HEK293 (cell line): ENCODE data around the gene SPATA31C1.

Source experiments
- CTCF ChIA-PET: fragments of 350-600 bp; formaldehyde crosslinking; extraction: SDS; loops from one replicate; lab custom pipeline; 2021; ENCODE audit warnings: antibody characterized with exemption; lab: Yijun Ruan, JAX
- POLR2A ChIA-PET: fragments of 300-600 bp; formaldehyde crosslinking; extraction: SDS; loops from one replicate; lab custom pipeline; 2020; ENCODE audit warnings: antibody characterized with exemption, inconsistent platforms; lab: Yijun Ruan, JAX
- H3K27ac ChIP-seq: fragments of 200-500 bp; sonication (Bioruptor generic); 2 replicates; pipeline ENCODE4 v1.5.1; 2014; ENCODE audit warnings: low read depth, low read length, control low read depth, inconsistent platforms; ENCODE audit errors: extremely low read depth
- H3K36me3 ChIP-seq, 2 experiments: fragments of 200-500 bp in 1 of 2; sonication (Bioruptor generic) in 1 of 2; 1 replicate in 1 of 2; 2 replicates in 1 of 2; pipeline ENCODE4 v1.5.1; 2014 to 2017; ENCODE audit warnings: inconsistent platforms in 2 of 2, low read length in 2 of 2; ENCODE audit not compliant: control insufficient read depth in 2 of 2, insufficient read depth in 1 of 2
- H3K4me1 ChIP-seq: fragments of 200-500 bp; sonication (Bioruptor generic); 2 replicates; pipeline ENCODE4 v1.5.1; 2014; ENCODE audit warnings: mild to moderate bottlenecking, low read length, inconsistent platforms; ENCODE audit not compliant: control insufficient read depth, insufficient read depth
- H3K4me3 ChIP-seq: 2 replicates; pipeline ENCODE4 v1.5.1; 2011; ENCODE audit warnings: low read depth, mild to moderate bottlenecking, control low read depth, low read length, moderate library complexity
- H3K9me3 ChIP-seq: fragments of 200-500 bp; sonication (Bioruptor generic); 2 replicates; pipeline ENCODE4 v1.5.1; 2014; ENCODE audit warnings: low read depth, low read length, inconsistent platforms; ENCODE audit not compliant: control insufficient read depth, insufficient read depth
- GLIS1 ChIP-seq: fragments of 450-650 bp; formaldehyde crosslinking; IDR thresholded peaks from 2 replicates; pipeline ENCODE4 v1.5.1; 2016; ENCODE audit warnings: missing biosample characterization, missing genetic modification characterization
- HOXD13 ChIP-seq: sonication (generic); formaldehyde crosslinking; IDR thresholded peaks from 2 replicates; pipeline ENCODE4 v1.8.0; 2022; ENCODE audit warnings: missing genetic modification reagents, borderline replicate concordance
- INSM2 ChIP-seq: fragments of 450-650 bp; formaldehyde crosslinking; IDR thresholded peaks from 2 replicates; pipeline ENCODE4 v1.5.1; 2016; ENCODE audit warnings: missing biosample characterization, missing genetic modification characterization
- KLF10 ChIP-seq: fragments of 450-650 bp; IDR thresholded peaks from 2 replicates; pipeline ENCODE4 v1.5.1; 2018; ENCODE audit warnings: missing biosample characterization, mild to moderate bottlenecking, missing genetic modification characterization
- MEIS1 ChIP-seq: sonication (generic); formaldehyde crosslinking; IDR thresholded peaks from 2 replicates; pipeline ENCODE4 v1.8.1; 2022; ENCODE audit warnings: missing genetic modification reagents, mild to moderate bottlenecking, borderline replicate concordance
- SP2 ChIP-seq: fragments of 450-650 bp; formaldehyde crosslinking; IDR thresholded peaks from 2 replicates; pipeline ENCODE4 v1.5.1; 2016; ENCODE audit warnings: missing biosample characterization, missing genetic modification characterization
- TCF7L2 ChIP-seq: IDR thresholded peaks from 2 replicates; pipeline ENCODE4 v1.6.1; 2011; ENCODE audit warnings: low read depth, mild to moderate bottlenecking, inconsistent platforms, low read length, moderate library complexity, borderline replicate concordance
- ZBTB1 ChIP-seq: fragments of 450-650 bp; formaldehyde crosslinking; IDR thresholded peaks from 2 replicates; pipeline ENCODE4 v1.5.1; 2016; ENCODE audit warnings: missing biosample characterization, missing genetic modification characterization
- ZBTB17 ChIP-seq: fragments of 450-650 bp; formaldehyde crosslinking; IDR thresholded peaks from 2 replicates; pipeline ENCODE4 v1.5.1; 2016; ENCODE audit warnings: missing biosample characterization, missing genetic modification characterization
- ZBTB8A ChIP-seq: fragments of 450-650 bp; formaldehyde crosslinking; IDR thresholded peaks from 2 replicates; pipeline ENCODE4 v1.5.1; 2016; ENCODE audit warnings: missing biosample characterization, missing genetic modification characterization
- ZNF175 ChIP-seq: fragments of 450-650 bp; formaldehyde crosslinking; IDR thresholded peaks from 2 replicates; pipeline ENCODE4 v1.5.1; 2016; ENCODE audit warnings: missing biosample characterization, missing genetic modification characterization
- ZNF221 ChIP-seq: fragments of 450-650 bp; formaldehyde crosslinking; IDR thresholded peaks from 2 replicates; pipeline ENCODE4 v1.5.1; 2017; ENCODE audit warnings: missing biosample characterization, missing genetic modification characterization, borderline replicate concordance
- ZNF24 ChIP-seq: fragments of 450-650 bp; formaldehyde crosslinking; IDR thresholded peaks from 2 replicates; pipeline ENCODE4 v1.5.1; 2016; ENCODE audit warnings: missing biosample characterization, missing genetic modification characterization
- ZNF266 ChIP-seq: fragments of 450-650 bp; formaldehyde crosslinking; IDR thresholded peaks from 2 replicates; pipeline ENCODE4 v1.5.1; 2016; ENCODE audit warnings: missing biosample characterization, missing genetic modification characterization, low read depth
- ZNF302 ChIP-seq: fragments of 450-650 bp; formaldehyde crosslinking; IDR thresholded peaks from 2 replicates; pipeline ENCODE4 v1.5.1; 2016; ENCODE audit warnings: missing biosample characterization, missing genetic modification characterization, low read depth
- ZNF580 ChIP-seq: fragments of 450-650 bp; formaldehyde crosslinking; IDR thresholded peaks from 2 replicates; pipeline ENCODE4 v1.5.1; 2016; ENCODE audit warnings: missing biosample characterization, missing genetic modification characterization
- ZNF747 ChIP-seq: fragments of 450-650 bp; formaldehyde crosslinking; IDR thresholded peaks from 2 replicates; pipeline ENCODE4 v1.5.1; 2016; ENCODE audit warnings: missing biosample characterization, missing genetic modification characterization
- ZNF76 ChIP-seq: fragments of 450-650 bp; formaldehyde crosslinking; IDR thresholded peaks from 2 replicates; pipeline ENCODE4; 2016; ENCODE audit warnings: low read depth, missing biosample characterization, missing genetic modification characterization, borderline replicate concordance
- ZNF830 ChIP-seq: fragments of 450-650 bp; IDR thresholded peaks from 2 replicates; pipeline ENCODE4 v1.5.0; 2018; ENCODE audit warnings: missing biosample characterization, missing genetic modification characterization, low read depth, mild to moderate bottlenecking, moderate library complexity
- TF ChIP-seq, protein P1 (sequence below): IDR thresholded peaks from 2 replicates; pipeline ENCODE4 v1.6.1; 2011; ENCODE audit warnings: mild to moderate bottlenecking, low read depth, low read length, borderline replicate concordance
- TF ChIP-seq, protein P2 (sequence below): fragments of 450-650 bp; formaldehyde crosslinking; IDR thresholded peaks from 2 replicates; pipeline ENCODE4 v1.5.1; 2016; ENCODE audit warnings: missing biosample characterization, missing genetic modification characterization, low read depth

SPATA31C1 gene

GRCh38 chr9:87875060-87875459 is 42.7 kb upstream of the SPATA31C1 start:
- ChIA-PET POLR2A (no interaction called here), CTCF (no interaction called here)
- no peaks in the 10 kb centered on the region for H3K4me1 ChIP-seq
- H3K27ac ChIP-seq: no peak overlapping the region
- no peak overlapping the region for H3K4me3 ChIP-seq
- no peak for TF ChIP-seq ZNF24 (tag by site-specific recombination)
- TF ChIP-seq ZNF302 (tag by site-specific recombination): no peak
- TF ChIP-seq ZNF266 (tag by site-specific recombination): no peak
- no peak for TF ChIP-seq ZNF76 (tag by site-specific recombination)
- no peak for TF ChIP-seq MEIS1 (CRISPR knock-in tag)
- no peak for TF ChIP-seq ZNF747 (tag by site-specific recombination)
- TF ChIP-seq, protein P1, sequence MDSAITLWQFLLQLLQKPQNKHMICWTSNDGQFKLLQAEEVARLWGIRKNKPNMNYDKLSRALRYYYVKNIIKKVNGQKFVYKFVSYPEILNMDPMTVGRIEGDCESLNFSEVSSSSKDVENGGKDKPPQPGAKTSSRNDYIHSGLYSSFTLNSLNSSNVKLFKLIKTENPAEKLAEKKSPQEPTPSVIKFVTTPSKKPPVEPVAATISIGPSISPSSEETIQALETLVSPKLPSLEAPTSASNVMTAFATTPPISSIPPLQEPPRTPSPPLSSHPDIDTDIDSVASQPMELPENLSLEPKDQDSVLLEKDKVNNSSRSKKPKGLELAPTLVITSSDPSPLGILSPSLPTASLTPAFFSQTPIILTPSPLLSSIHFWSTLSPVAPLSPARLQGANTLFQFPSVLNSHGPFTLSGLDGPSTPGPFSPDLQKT: no peak
- no peak for TF ChIP-seq TCF7L2
- TF ChIP-seq, protein P2, sequence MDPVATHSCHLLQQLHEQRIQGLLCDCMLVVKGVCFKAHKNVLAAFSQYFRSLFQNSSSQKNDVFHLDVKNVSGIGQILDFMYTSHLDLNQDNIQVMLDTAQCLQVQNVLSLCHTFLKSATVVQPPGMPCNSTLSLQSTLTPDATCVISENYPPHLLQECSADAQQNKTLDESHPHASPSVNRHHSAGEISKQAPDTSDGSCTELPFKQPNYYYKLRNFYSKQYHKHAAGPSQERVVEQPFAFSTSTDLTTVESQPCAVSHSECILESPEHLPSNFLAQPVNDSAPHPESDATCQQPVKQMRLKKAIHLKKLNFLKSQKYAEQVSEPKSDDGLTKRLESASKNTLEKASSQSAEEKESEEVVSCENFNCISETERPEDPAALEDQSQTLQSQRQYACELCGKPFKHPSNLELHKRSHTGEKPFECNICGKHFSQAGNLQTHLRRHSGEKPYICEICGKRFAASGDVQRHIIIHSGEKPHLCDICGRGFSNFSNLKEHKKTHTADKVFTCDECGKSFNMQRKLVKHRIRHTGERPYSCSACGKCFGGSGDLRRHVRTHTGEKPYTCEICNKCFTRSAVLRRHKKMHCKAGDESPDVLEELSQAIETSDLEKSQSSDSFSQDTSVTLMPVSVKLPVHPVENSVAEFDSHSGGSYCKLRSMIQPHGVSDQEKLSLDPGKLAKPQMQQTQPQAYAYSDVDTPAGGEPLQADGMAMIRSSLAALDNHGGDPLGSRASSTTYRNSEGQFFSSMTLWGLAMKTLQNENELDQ (tag by site-specific recombination): no peak
- no peak for TF ChIP-seq ZBTB1 (tag by site-specific recombination)
- no peak for TF ChIP-seq ZNF175
- TF ChIP-seq ZBTB17: no peak
- no peak for TF ChIP-seq INSM2 (tag by site-specific recombination)
- no peak for TF ChIP-seq HOXD13 (CRISPR knock-in tag)
- no peak for TF ChIP-seq KLF10 (tag by site-specific recombination)
- TF ChIP-seq ZNF830 (tag by site-specific recombination): no peak
- no peak for TF ChIP-seq ZNF221 (tag by site-specific recombination)
- no peak for TF ChIP-seq ZBTB8A (tag by site-specific recombination)
- TF ChIP-seq ZNF580 (tag by site-specific recombination): no peak
- H3K36me3 ChIP-seq: no peaks in the 10 kb centered on the region
- H3K9me3 ChIP-seq: no peaks in the 10 kb centered on the region

DNA sequence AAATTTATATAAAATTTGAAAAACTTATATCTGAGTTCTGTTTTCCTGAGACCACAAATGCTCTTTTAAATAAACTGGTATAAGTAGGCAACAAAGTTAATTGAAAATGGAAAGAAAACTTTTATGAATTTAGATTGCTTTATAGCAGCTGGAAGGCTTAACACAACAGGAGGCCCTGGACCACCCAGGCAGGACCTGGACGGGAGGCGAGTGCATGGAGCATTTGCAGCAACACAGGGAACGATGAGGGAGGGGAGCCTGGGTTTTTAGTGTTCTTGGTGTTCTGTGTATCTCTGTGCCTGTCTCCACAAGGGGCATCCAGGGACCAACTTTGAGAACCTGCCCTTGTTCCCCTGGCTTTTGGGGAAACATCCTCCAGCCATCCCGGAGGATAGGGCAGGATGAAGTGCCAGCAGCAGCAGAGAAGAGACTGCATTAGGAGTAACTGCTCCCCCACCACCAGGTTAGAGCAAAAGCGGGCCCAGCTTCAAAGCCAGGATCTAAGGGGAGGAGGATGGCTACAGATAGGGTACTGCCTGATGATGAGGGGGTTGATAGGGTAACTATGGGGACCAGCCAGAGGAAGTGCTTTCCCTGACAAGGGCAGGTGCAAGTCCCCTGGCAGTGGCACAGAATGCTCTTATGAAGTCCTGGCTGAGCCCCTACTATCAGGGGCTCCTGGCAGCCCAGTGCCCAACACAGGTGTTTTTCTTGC is 41.8 kb upstream of the SPATA31C1 start:
- Histone ChIP-seq H3K4me1 (no peaks in the 10 kb centered on the region), H3K4me3 (no peak overlapping the region), H3K36me3 (no peaks in the 10 kb centered on the region), H3K9me3 (no peaks in the 10 kb centered on the region), H3K27ac (no peak overlapping the region)
- CTCF ChIA-PET: no interaction called here
- TF ChIP-seq GLIS1 (peak; percentile 22; the same call in 1 of the 2 replicates), SP2 (tag by site-specific recombination) (no peak)
- POLR2A ChIA-PET: no interaction called here
